Heart right ventricle (tissue), 16 donors: Measurements from ENCODE around the gene INHBC. TPM values are rescaled to one million over a fixed set of nuclear protein-coding genes. Genes with fewer than 3 reads are reported as not detected.

ENCODE experiments used
- ATAC-seq, 8 donors: fragments of 200-7000 bp; cut with Tn5 transposase; one replicate each; pipeline ENCODE4 v1.9.1; 2020; ENCODE audit warnings: mild to moderate bottlenecking in 8 of 8, moderate library complexity in 8 of 8, moderate number of reproducible peaks in 1 of 8
- DNase-seq, 2 donors: peaks; one replicate each; pipeline ENCODE4 v3.0.0-alpha.2; 2020
- H3K27ac ChIP-seq, 10 donors: fragments of 200-600 bp; sonication (generic) in 2 of 10; one replicate each; pipeline versions ENCODE4 v1.5.0 to v1.8.0; 2020 to 2022; ENCODE audit warnings: mild to moderate bottlenecking in 3 of 10
- H3K27me3 ChIP-seq, 7 donors: fragments of 200-600 bp; one replicate each; pipeline ENCODE4 v1.8.0; 2021 to 2022; ENCODE audit warnings: mild to moderate bottlenecking in 2 of 7
- H3K36me3 ChIP-seq, 9 donors: fragments of 200-600 bp; sonication (generic) in 1 of 9; one replicate each; pipeline versions ENCODE4 v1.5.0 to v1.8.0; 2020 to 2022; ENCODE audit warnings: mild to moderate bottlenecking in 2 of 9
- H3K4me1 ChIP-seq, 9 donors: fragments of 200-600 bp; sonication (generic) in 1 of 9; one replicate each; pipeline versions ENCODE4 v1.5.0 to v1.8.0; 2020 to 2022; ENCODE audit warnings: mild to moderate bottlenecking in 4 of 9
- H3K4me3 ChIP-seq, 10 donors: fragments of 200-600 bp; sonication (generic) in 2 of 10; one replicate each; pipeline versions ENCODE4 v1.5.0 to v1.8.0; 2020 to 2022; ENCODE audit warnings: mild to moderate bottlenecking in 7 of 10, moderate library complexity in 2 of 10
- H3K9me3 ChIP-seq, 11 donors: fragments of 200-600 bp in 10 of 11; sonication (generic) in 2 of 11; one replicate each; pipeline versions ENCODE4 v1.5.0 to v1.8.0; 2013 to 2022; ENCODE audit warnings: mild to moderate bottlenecking in 2 of 11, control low read depth in 1 of 11, moderate library complexity in 1 of 11
- WGBS, 2 donors: extraction: QIAGEN DNeasy Blood & Tissue Kit; methylation state at CpG; one replicate each; pipeline ENCODE4 v1.1.7; 2013; ENCODE audit warnings: inconsistent platforms in 1 of 2; 5-methylcytosine and 5-hydroxymethylcytosine counted together
- intact Hi-C, 10 donors: fragments of 100-400 bp; cut with DNase I; formaldehyde crosslinking; loops; one replicate each; pipeline versions ENCODE4 v1.11.1 to v1.14.2; 2022
- polyA plus RNA-seq, 2 donors: library from polyadenylated mRNA; stranded (reverse); fragments of 200-250 nt; gene quantifications; one replicate each; pipeline ENCODE4 v1.2.3, GENCODE V29; 2013
- total RNA-seq, 10 donors: library from RNA; stranded (reverse); fragmentation: NEBNext Ultra II Directional in 3 of 10; extraction: Animal tissue kit (Norgen Biotek cat#: 25700) in 3 of 10; gene quantifications; one replicate each; pipeline versions ENCODE4 v1.2.1 to v1.2.4, GENCODE V29; 2021 to 2023
- TF ChIP-seq, protein P1 (sequence below), 9 donors: fragments of 200-600 bp; sonication (generic) in 2 of 9; IDR thresholded peaks; one replicate each; pipeline versions ENCODE4 v1.5.0 to v1.8.0; 2021 to 2022; ENCODE audit warnings: antibody characterized with exemption in 9 of 9, mild to moderate bottlenecking in 5 of 9, moderate library complexity in 1 of 9
- donor health status: Arrhythmogenic right ventricular cardiomyopathy.
- donor health status: ischemic (EF 13 %, LVEDD 7.1; RV severe dilation, severe dysfunction).
- donor health status: healthy with polysubstance abuse.
- donor health status: DM: no; HTN: yes; CAD: no.
- donor health status: DM: no; HTN: no; CAD: no.
- donor health status: ischemic (EF 25% LVEDD 6.9; RV normal size, moderate dysfunction).
- donor health status: ischemic (EF 25% LVEDD 5.7; RV mildly dilated, moderate dysfunction).
- donor health status: healthy.
- donor health status: DM: yes; HTN: yes; CAD: no.
- donor health status: Ischemic cardiomyopathy.
- donor health status: ischemic (EF 35%, LVEDD 5.7; RV mildly dilated, moderate dysfunction).
- donor health status: nonischemic (EF 11% LVEDD 7.7; RV severe dilation, severe dysfunction).
- donor health status: DM: yes; HTN: yes; CAD: no.
- donor health status: PGD.
- donor health status: ischemic (EF 29% LVEDD 5.4; RV normal size, mild dysfunction).
- donor health status: nonischemic (EF 23%, LVEDD 6.1; RV moderate dilation, normal function).

INHBC gene
- total and polyA plus RNA-seq, 12 donors: 0.03 to 0.13 TPM; not detected in 10

DNA sequence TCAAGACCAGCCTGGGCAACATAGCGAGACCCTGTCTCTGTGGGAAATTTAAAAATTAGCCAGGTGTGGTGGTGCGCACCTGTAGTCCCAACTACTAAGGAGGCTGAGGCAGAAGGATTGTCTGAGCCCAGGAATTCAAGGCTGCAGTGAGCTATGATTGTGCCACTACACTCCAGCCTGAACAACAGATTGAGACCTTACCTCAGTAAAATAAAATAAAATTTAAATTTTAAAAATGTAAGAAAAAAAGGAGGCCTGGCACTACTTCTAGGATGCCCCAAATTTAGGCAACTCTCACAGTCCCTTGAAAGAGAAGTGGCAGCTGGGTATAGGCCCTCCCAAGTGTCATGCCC lies 19.6 kb downstream of the INHBC start:
- H3K27ac ChIP-seq: no peak overlapping the region
- TF ChIP-seq, protein P1, sequence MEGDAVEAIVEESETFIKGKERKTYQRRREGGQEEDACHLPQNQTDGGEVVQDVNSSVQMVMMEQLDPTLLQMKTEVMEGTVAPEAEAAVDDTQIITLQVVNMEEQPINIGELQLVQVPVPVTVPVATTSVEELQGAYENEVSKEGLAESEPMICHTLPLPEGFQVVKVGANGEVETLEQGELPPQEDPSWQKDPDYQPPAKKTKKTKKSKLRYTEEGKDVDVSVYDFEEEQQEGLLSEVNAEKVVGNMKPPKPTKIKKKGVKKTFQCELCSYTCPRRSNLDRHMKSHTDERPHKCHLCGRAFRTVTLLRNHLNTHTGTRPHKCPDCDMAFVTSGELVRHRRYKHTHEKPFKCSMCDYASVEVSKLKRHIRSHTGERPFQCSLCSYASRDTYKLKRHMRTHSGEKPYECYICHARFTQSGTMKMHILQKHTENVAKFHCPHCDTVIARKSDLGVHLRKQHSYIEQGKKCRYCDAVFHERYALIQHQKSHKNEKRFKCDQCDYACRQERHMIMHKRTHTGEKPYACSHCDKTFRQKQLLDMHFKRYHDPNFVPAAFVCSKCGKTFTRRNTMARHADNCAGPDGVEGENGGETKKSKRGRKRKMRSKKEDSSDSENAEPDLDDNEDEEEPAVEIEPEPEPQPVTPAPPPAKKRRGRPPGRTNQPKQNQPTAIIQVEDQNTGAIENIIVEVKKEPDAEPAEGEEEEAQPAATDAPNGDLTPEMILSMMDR (IDR thresholded peaks at IDR 0.05): no peak
- H3K27me3 ChIP-seq: no peaks in the 10 kb centered on the region
- peaks cover 0 to 33% (median 14%) of the 10 kb centered on the region in 9 donors for H3K4me1 ChIP-seq
- intact Hi-C loops: loop anchor here in 5 of 10 donors (2.0 to 10.0 kb wide), 5 partner anchors 142 to 192 kb away; no protein-coding TSS in a partner anchor
- no peak for DNase-seq
- no peak overlapping the region for H3K4me3 ChIP-seq
- no peaks in the 10 kb centered on the region for H3K9me3 ChIP-seq
- 98 to 100% methylated on average over 2 of the region's 2 CpGs for WGBS, 2 donors
- no peak for ATAC-seq
- no peaks in the 10 kb centered on the region for H3K36me3 ChIP-seq

DNA sequence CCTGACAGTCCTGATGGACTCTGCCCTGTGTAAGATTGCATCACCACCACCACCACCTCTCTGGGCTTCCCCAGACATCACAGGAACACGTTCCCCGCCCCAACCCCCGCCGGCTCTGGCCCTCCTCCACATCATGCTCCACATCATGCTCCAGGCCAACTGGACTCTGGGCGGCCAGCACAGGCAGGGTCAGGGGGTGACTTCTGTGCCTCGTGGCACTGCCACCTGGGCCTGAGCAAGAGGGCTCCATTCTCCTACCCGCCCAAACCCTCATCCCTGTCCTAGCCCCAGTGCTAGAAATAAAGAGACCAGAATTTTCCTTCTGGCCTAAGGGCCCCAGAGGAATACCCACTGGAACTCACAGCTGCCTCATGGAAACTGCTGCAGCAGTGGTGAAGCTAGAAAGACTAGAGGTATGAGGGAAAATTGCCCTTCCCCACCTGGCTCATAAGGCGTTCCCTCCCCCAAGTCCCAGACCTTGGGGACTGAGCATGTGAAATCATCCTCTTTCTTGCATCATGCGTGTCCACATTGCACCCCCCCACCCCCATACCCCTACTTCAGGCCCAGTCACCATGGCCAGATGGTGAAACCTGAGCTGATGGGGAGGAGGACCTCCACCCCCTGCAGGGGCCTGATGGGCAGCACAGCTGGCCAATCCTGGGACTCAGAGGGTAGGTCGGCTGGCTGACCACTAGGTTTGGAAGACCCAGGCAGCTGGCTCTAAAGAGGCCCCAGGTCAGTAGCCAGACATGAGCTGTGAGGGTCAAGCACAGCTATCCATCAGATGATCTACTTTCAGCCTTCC lies 20.2 kb downstream of the INHBC start, which contains the start of gene INHBE:
INHBE (plus strand) TSS at position 742 of the 808 bp plus-strand sequence. CDS start 230 bp downstream, outside the sequence.
- Histone ChIP-seq H3K4me1 (peaks cover 0 to 33% (median 15%) of the 10 kb centered on the region in 9 donors), H3K27me3 (no peaks in the 10 kb centered on the region), H3K4me3 (no peak within 1 kb of the TSS), H3K9me3 (no peaks in the 10 kb centered on the region), H3K27ac (no peak within 1 kb of the TSS), H3K36me3 (no peaks in the 10 kb centered on the region)
- intact Hi-C loops: loop anchor here in 7 of 10 donors (2.0 to 10.0 kb wide), 6 partner anchors 142 to 192 kb away; partner anchors contain the start of gene B4GALNT1 (in 2 of the 7)
- 70 to 77% methylated on average over 10 of the region's 10 CpGs for WGBS, 2 donors
- DNase-seq (no peak), ATAC-seq (no peak)
- TF ChIP-seq, protein P1 (IDR thresholded peaks at IDR 0.05): no peak

DNA sequence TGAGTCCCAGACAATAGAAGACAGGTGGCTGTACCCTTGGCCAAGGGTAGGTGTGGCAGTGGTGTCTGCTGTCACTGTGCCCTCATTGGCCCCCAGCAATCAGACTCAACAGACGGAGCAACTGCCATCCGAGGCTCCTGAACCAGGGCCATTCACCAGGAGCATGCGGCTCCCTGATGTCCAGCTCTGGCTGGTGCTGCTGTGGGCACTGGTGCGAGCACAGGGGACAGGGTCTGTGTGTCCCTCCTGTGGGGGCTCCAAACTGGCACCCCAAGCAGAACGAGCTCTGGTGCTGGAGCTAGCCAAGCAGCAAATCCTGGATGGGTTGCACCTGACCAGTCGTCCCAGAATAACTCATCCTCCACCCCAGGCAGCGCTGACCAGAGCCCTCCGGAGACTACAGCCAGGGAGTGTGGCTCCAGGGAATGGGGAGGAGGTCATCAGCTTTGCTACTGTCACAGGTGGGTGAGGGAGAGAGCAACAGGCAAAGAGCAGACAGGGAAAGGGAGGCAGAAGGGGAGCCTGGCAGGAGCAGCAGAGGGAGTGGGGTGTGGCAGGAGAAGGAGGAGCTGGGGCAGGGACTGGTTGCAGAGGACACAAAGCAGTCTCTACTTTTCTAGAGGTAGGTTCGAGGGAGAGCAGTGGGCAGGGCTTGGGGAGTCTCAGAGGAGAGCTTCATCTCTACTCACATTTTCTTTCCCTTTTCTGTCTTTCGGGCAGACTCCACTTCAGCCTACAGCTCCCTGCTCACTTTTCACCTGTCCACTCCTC lies 21.0 kb downstream of the INHBC start:
- Histone ChIP-seq H3K27me3 (peaks cover 0 to 4% (median 0%) of the 10 kb centered on the region in 7 donors), H3K4me1 (peaks cover 0 to 39% (median 21%) of the 10 kb centered on the region in 9 donors), H3K27ac (no peak overlapping the region), H3K36me3 (no peaks in the 10 kb centered on the region), H3K9me3 (no peaks in the 10 kb centered on the region), H3K4me3 (no peak overlapping the region)
- TF ChIP-seq, protein P1 (IDR thresholded peaks at IDR 0.05): no peak
- no peak for ATAC-seq
- DNase-seq: no peak
- WGBS, 2 donors: 51 to 57% methylated on average over 10 of the region's 10 CpGs
- intact Hi-C loops: loop anchor here in 4 of 10 donors (2.0 to 10.0 kb wide), 4 partner anchors 147 to 193 kb away; partner anchors contain the start of gene B4GALNT1 (in 2 of the 4)

DNA sequence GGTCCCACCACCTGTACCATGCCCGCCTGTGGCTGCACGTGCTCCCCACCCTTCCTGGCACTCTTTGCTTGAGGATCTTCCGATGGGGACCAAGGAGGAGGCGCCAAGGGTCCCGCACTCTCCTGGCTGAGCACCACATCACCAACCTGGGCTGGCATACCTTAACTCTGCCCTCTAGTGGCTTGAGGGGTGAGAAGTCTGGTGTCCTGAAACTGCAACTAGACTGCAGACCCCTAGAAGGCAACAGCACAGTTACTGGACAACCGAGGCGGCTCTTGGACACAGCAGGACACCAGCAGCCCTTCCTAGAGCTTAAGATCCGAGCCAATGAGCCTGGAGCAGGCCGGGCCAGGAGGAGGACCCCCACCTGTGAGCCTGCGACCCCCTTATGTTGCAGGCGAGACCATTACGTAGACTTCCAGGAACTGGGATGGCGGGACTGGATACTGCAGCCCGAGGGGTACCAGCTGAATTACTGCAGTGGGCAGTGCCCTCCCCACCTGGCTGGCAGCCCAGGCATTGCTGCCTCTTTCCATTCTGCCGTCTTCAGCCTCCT lies 21.6 kb downstream of the INHBC start:
- H3K4me1 ChIP-seq: peaks cover 3 to 45% (median 28%) of the 10 kb centered on the region in 9 donors
- intact Hi-C loops: loop anchor here in 4 of 10 donors (5.0 to 10.0 kb wide), 3 partner anchors 169 to 194 kb away; partner anchors contain the start of gene B4GALNT1 (in 2 of the 4)
- DNase-seq (no peak), ATAC-seq (no peak)
- TF ChIP-seq, protein P1 (IDR thresholded peaks at IDR 0.05): peak; percentile 16 to 58 (median 53)
- H3K9me3 ChIP-seq: no peaks in the 10 kb centered on the region
- no peak overlapping the region for H3K27ac ChIP-seq
- no peaks in the 10 kb centered on the region for H3K36me3 ChIP-seq
- peaks cover 0 to 10% (median 0%) of the 10 kb centered on the region in 7 donors for H3K27me3 ChIP-seq
- no peak overlapping the region for H3K4me3 ChIP-seq
- WGBS, 2 donors: 37 to 38% methylated on average over 15 of the region's 15 CpGs
